Measurements from ENCODE around the gene CHST11. TPM values are rescaled to one million over a fixed set of nuclear protein-coding genes. Genes with fewer than 3 reads are reported as not detected.

The CHST11 gene
- total RNA-seq, 2 donors from 2014 or later, result 4.6 to 14.5 TPM

GRCh38 chr12:104534857-104535248 is 78.1 kb downstream of the CHST11 start:
- no peaks in the 10 kb centered on the region for H3K27me3 ChIP-seq
- intact Hi-C loops (cut with DNase I), result no loop called here
- H3K9me3 ChIP-seq, result no peaks in the 10 kb centered on the region
- no peak for ATAC-seq
- TF ChIP-seq POLR2A (IDR thresholded peaks at IDR 0.05) (no peak), CTCF (IDR thresholded peaks at IDR 0.05) (no peak)
- H3K36me3 ChIP-seq (replicated peaks in 1 of 2; ENCODE audit: insufficient read depth in 1 of 2, low read depth in 2 of 2), result no peaks in the 10 kb centered on the region
- peak overlapping the region in 1 of 4 donors; percentile 3 for H3K27ac ChIP-seq
- DNase-seq, result no peak
- peaks cover 18% of the 10 kb centered on the region for H3K4me1 ChIP-seq
- H3K4me3 ChIP-seq, result no peak overlapping the region
- WGBS, 2 donors, result 91 to 95% methylated on average over 3 of the region's 3 CpGs

GRCh38 chr12:104535369-104535768 is 78.6 kb downstream of the CHST11 start:
- Histone ChIP-seq H3K27me3 (no peaks in the 10 kb centered on the region), H3K4me3 (no peak overlapping the region), H3K36me3 (replicated peaks in 1 of 2; ENCODE audit: insufficient read depth in 1 of 2, low read depth in 2 of 2) (no peaks in the 10 kb centered on the region), H3K9me3 (no peaks in the 10 kb centered on the region), H3K4me1 (peaks cover 18% of the 10 kb centered on the region), H3K27ac (no peak overlapping the region)
- ATAC-seq (no peak), DNase-seq (no peak)
- intact Hi-C loops (cut with DNase I), result no loop called here
- TF ChIP-seq CTCF (IDR thresholded peaks at IDR 0.05), result no peak
- no peak for TF ChIP-seq POLR2A (IDR thresholded peaks at IDR 0.05)
- WGBS, 2 donors, result 92% methylated on average over 3 of the region's 3 CpGs

GRCh38 chr12:104536841-104537240 is 80.1 kb downstream of the CHST11 start:
- no peaks in the 10 kb centered on the region for H3K9me3 ChIP-seq
- 94% methylated on average over 2 of the region's 2 CpGs for WGBS, 2 donors
- TF ChIP-seq POLR2A (IDR thresholded peaks at IDR 0.05) (no peak), CTCF (IDR thresholded peaks at IDR 0.05) (no peak)

GRCh38 chr12:104538056-104538455 is 81.3 kb downstream of the CHST11 start:
- peaks cover 18% of the 10 kb centered on the region for H3K4me1 ChIP-seq
- ATAC-seq (no peak), DNase-seq (no peak)
- WGBS, 2 donors, result 89 to 93% methylated on average over 4 of the region's 4 CpGs
- H3K27ac ChIP-seq, result no peak overlapping the region
- no peaks in the 10 kb centered on the region for H3K36me3 ChIP-seq (replicated peaks in 1 of 2; ENCODE audit: insufficient read depth in 1 of 2, low read depth in 2 of 2)
- H3K4me3 ChIP-seq, result no peak overlapping the region
- H3K9me3 ChIP-seq, result no peaks in the 10 kb centered on the region
- intact Hi-C loops (cut with DNase I), result no loop called here
- no peaks in the 10 kb centered on the region for H3K27me3 ChIP-seq
- no peak for TF ChIP-seq CTCF (IDR thresholded peaks at IDR 0.05)
- no peak for TF ChIP-seq POLR2A (IDR thresholded peaks at IDR 0.05)

More at GRCh38 chr12:104536841-104537240, 80.1 kb downstream of the CHST11 start:
- Histone ChIP-seq H3K27me3 (no peaks in the 10 kb centered on the region), H3K4me1 (peaks cover 18% of the 10 kb centered on the region), H3K36me3 (replicated peaks in 1 of 2; ENCODE audit: insufficient read depth in 1 of 2, low read depth in 2 of 2) (no peaks in the 10 kb centered on the region), H3K4me3 (no peak overlapping the region), H3K27ac (no peak overlapping the region)
- ATAC-seq (no peak), DNase-seq (no peak)
- intact Hi-C loops (cut with DNase I), result no loop called here

- 85 to 88% methylated on average over 6 of the region's 6 CpGs for WGBS, 2 donors
- ATAC-seq (no peak), DNase-seq (no peak)
- Histone ChIP-seq H3K4me1 (peaks cover 11% of the 10 kb centered on the region), H3K9me3 (no peaks in the 10 kb centered on the region), H3K27me3 (no peaks in the 10 kb centered on the region), H3K27ac (no peak overlapping the region), H3K36me3 (replicated peaks in 1 of 2; ENCODE audit: insufficient read depth in 1 of 2, low read depth in 2 of 2) (no peaks in the 10 kb centered on the region), H3K4me3 (no peak overlapping the region)
- no peak for TF ChIP-seq POLR2A (IDR thresholded peaks at IDR 0.05)
- intact Hi-C loops (cut with DNase I), result no loop called here
Measured at GRCh38 chr12:104538891-104539462, 82.2 kb downstream of the CHST11 start.
